ENCODE data around the gene AFAP1.

The AFAP1 gene

DNA sequence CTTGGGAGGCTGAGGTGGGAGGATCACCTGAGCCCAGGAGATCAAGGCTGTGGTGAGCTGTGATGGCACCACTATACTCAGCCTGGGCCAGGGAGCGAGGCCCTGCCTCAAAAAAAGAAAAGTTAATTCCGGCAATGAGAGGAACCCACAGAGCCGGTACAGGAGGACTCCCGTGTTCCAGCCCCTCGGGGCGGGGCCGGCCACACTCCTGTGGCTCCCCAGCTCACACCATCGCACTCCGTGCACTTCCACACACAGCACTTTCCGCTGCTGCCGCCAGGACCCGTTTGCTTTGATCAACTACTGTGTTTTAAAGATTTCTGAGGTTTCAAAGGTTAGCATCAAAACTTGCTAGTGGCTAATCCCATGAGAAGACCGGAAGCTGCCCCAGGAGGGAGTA is 171.7 kb downstream of the AFAP1 start:
- no peak for DNase-seq (ENCODE audit: low read depth)

DNA sequence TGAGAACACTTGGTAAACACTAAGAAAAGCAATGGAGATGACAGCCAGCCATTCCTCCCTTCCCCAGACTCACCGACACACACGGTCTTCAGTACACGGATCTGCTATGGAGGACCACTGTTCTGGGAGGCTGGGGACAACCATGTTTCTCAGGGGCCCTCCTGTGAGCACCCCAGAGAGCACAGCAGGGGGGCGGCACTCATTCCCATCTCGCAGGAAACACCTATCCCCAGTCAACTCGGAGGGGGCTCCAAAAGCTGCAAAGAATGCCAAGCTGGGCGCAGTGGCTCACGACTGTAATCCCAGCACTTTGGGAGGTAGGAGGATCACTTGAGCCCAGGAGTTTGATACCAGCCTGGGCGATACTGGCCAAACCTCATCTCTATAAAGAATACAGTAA is 172.1 kb downstream of the AFAP1 start:
- no peak for DNase-seq (ENCODE audit: low read depth)

DNA sequence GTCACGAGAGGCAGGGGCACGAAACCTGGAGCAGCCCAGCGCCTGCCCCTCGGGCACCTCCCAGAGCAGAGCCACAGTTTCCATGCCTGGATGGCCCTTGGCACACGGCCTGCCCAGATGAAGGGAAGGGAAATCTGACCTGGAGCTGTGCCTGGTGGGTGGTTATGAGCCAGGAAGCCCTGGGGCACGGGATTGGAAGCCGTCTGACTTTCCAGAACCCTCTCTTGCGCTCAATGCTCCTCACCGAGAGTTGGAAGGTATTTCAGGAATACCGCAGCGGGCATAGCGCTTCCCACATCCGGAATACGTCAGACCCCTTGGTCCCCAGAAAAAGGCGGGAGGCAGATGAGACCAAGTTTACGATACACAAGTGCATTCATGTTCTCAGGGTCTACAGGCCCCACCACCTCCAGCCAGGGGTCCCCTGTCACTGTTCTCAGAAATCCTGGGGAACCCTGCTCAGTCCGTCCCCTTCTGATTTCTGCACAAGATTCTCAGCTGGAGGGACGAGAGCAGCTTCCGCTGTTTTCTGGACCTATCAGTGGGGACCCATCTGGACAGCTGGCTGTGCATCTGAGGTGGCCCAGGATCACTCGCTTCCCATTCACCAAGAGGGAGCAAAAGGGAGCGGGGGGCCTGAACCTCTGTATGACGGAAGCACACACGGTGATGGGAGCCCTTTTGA is 172.9 kb downstream of the AFAP1 start:
- DNase-seq (ENCODE audit: low read depth): no peak

GRCh38 chr4:7766086-7766485 is 173.6 kb downstream of the AFAP1 start:
- DNase-seq (ENCODE audit: low read depth): no peak

DNA sequence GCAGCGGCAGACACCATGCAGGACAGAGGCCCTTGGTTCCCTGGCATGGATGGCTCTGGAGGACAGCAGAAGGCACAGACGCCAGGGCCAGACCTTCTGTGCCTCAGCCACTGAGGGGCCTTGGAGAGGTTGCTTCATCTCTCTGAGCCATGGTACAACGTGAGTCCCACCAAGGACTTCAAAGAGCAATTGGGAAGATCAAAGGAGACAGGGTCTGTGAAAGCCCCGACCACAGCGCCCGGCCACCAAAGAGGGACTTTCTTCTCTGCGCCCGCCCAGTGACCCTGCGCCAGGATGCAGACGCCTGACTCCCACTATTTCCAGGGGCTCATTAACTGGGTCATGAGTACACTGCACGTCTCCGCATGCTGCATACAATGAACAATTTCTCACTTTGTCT is 174.0 kb downstream of the AFAP1 start:
- DNase-seq (ENCODE audit: low read depth): no peak

DNA sequence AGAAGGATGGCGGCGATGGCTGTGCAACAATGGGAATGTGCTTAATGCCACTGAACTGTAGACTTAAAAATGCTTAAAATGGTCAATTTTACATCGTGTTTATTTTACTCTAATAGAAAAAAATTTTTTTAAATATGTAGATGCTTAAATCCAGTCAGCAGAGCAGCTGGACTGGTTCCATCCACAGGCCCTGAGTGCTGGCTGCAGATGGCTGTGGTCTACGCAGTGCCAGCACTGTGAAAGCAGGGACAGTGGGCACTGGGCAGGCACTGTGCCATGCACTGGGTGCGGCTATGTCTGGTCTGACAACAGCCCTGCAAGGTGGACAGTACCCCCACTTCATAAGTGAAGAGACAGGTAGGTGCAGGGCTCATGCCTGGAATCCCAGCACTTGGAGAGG is 175.2 kb downstream of the AFAP1 start:
- no peak for DNase-seq (ENCODE audit: low read depth)

GRCh38 chr4:7763788-7764187 is 175.9 kb downstream of the AFAP1 start:
- DNase-seq (ENCODE audit: low read depth): no peak

GRCh38 chr4:7763106-7763505 is 176.6 kb downstream of the AFAP1 start:
- no peak for DNase-seq (ENCODE audit: low read depth)

GRCh38 chr4:7762376-7763030 is 177.2 kb downstream of the AFAP1 start:
- DNase-seq (ENCODE audit: low read depth): no peak

DNA sequence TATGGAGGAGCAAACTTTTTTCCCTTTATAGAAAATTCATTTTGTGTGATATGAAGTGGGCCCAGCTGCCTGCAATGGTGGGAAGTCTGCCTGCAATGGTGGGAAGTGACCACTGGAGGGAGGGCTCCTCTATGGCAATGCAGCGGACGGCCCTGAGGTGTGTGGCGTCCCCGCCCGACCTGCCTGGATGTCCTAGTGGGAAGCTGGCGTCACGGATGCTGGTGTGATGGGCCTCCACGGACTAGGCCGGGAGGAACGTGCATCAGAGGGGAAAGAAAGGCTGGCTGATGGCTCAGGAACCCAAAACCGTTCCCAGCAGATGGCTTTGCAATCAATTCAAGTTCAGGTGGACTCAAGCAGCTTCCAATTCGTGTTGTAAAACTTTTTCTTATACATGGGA is 177.9 kb downstream of the AFAP1 start:
- peak; percentile 17 for DNase-seq (ENCODE audit: low read depth)

- DNase-seq (ENCODE audit: low read depth): no peak
Observed at GRCh38 chr4:7761312-7761711, 178.3 kb downstream of the AFAP1 start.

DNA sequence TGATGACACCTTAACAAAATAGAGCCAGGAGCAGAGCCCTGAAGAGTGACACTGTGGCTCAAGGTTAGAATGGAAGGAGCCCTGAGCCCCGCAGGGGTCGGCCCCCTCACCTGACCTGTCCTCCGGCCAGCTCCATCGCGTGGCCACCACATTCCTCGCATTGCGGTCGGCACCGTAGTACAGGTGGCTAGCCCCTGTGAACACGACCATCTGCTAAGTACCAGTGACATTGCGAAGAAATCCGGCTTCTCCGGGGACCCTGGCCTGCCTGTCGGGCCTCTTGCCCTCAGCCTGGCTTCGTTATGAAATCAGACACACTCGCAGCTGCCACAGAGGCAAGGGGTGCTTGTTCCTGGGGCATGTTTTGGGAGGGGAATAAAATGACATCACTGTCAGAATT is 179.0 kb downstream of the AFAP1 start:
- DNase-seq (ENCODE audit: low read depth): no peak

DNA sequence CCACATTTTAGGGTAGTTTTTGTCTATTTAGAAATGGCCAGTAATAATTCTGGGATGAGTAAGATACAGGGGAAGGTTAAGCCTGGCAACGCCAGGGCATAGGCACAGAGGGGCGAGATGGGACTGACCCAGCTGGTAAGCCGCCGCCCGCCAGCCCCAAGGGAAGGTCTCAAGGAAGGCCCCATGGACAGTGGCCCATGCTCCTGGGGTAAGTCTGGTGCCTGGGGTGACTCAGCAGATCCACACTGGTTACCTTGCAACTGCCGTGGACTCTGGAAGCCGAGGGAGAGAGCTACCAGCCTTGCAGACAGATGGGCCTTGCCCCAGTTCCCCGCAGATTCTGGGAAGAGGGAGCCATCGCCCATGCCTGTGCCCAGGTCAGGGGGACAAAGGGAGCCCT is 179.4 kb downstream of the AFAP1 start:
- no peak for DNase-seq (ENCODE audit: low read depth)

- DNase-seq (ENCODE audit: low read depth): no peak
Observed at GRCh38 chr4:7759635-7760034, 180.0 kb downstream of the AFAP1 start.

DNA sequence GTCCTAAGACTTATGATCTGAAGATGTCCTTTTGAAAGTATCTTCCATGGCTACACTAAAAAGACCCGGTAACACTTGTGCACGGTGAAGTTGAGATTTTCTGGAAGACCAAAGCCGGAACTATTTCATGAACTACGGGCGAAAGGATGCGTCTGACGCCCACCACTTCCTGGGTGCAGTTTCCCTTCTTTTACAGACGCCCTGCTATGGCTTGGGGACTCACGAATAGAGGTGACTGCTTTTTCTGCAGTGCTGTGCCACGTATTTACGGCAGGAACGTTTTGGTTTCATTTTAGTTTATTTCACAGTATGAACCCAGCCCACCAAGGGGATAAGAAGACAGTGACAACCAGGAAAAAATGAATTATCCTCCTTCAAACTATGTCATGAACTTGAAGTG is 180.4 kb downstream of the AFAP1 start:
- peak; percentile 47 for DNase-seq (ENCODE audit: low read depth)

DNA sequence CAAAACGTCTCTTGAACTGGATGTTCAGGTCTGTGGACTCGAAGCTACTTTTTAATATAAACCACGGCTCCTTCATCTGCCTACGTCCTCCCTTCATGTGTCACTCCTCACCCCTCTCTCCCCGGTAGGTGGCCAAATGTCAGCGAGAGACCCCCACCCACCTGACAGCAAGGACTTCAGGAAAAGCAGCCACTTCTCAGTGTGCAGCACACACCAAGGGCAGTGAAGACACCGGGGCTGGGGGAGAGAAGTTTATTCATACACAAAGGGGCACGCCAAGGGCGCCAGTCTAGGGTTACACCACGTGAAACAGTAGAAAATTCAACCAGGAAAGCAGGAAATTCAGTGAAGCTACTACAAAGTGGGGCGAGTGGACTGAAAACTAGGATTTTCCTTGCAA is 181.2 kb downstream of the AFAP1 start:
- no peak for DNase-seq (ENCODE audit: low read depth)

- no peak for DNase-seq (ENCODE audit: low read depth)
Observed at GRCh38 chr4:7757501-7758471, 181.9 kb downstream of the AFAP1 start.

DNA sequence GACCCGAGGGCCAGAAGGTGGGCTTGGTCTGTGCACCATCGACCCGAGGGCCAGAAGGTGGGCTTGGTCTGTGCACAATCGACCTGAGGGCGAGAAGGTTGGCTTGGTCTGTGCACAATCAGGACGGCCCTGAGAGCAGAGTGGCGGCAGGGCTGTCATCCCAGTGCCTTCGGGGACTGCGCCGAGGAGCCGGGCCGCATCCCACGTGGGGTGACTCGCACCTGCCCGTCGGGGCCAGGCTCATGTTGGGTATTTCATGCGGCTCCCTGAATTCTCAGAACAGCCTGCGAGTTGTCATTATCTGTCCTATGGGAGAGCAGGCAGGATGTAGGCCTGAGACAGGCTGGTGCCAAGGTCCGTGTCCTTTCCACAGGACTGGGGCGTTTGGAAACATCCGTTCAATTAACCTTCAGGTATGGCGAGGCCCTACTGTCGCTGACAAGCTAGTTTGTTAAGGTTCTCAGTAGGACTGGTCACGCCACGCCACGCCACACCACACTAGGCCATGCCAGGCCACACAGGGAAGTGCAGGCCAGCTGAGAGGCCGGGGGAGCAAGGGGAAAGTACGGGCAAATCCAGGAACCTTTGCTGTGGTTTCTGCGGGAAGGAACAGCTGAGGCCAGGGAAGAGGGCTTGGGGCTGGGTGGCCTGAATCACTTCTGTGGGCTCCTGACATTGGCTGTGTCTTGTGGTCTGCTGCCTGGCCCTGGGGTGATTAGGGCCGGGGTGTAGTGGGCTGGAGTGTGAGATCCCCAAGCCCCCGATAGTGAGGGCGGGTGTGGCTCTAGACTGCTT is 182.9 kb downstream of the AFAP1 start:
- DNase-seq (ENCODE audit: low read depth): no peak

GRCh38 chr4:7756071-7756470 is 183.6 kb downstream of the AFAP1 start:
- no peak for DNase-seq (ENCODE audit: low read depth)

GRCh38 chr4:7755561-7755960 is 184.1 kb downstream of the AFAP1 start:
- DNase-seq (ENCODE audit: low read depth): no peak

- no peak for DNase-seq (ENCODE audit: low read depth)
Observed at GRCh38 chr4:7754565-7755262, 184.9 kb downstream of the AFAP1 start.
